Body of pancreas (tissue), 4 donors: ENCODE data around the gene P2RX4. TPM values are rescaled to one million over a fixed set of nuclear protein-coding genes. Genes with fewer than 3 reads are reported as not detected.

Experiments
- ATAC-seq: fragments of 150-250 bp; one replicate; pipeline ENCODE4 v1.9.1; 2016
- DNase-seq, 4 donors: peaks; one replicate each; pipeline ENCODE4 v3.0.0-alpha.2; 2019
- H3K27ac ChIP-seq, 4 donors: fragments of 200-600 bp; sonication (generic); 1 replicate in 3 of 4; 2 replicates in 1 of 4; pipeline versions ENCODE4 v1.5.1 to v1.6.1; 2016 to 2019; ENCODE audit warnings: mild to moderate bottlenecking in 1 of 4, mixed read lengths in 1 of 4, moderate library complexity in 1 of 4
- H3K27me3 ChIP-seq, 2 donors: fragments of 200-600 bp; sonication (generic); one replicate each; pipeline ENCODE4 v1.6.0; 2016; ENCODE audit warnings: mild to moderate bottlenecking in 1 of 2
- H3K36me3 ChIP-seq, 2 donors: fragments of 200-600 bp; sonication (generic); replicated peaks in 1 of 2; 2 replicates each; pipeline ENCODE4 v1.5.1; 2016; ENCODE audit warnings: low read depth in 2 of 2; ENCODE audit not compliant: insufficient read depth in 1 of 2
- H3K4me1 ChIP-seq: fragments of 200-600 bp; sonication (generic); one replicate; pipeline ENCODE4 v1.6.0; 2016
- H3K4me3 ChIP-seq, 2 donors: fragments of 200-600 bp; sonication (generic); 1 replicate in 1 of 2; 2 replicates in 1 of 2; pipeline ENCODE4 v1.5.1; 2016 to 2019
- H3K9me3 ChIP-seq, 3 donors: fragments of 200-600 bp; sonication (generic); 1 replicate in 2 of 3; 2 replicates in 1 of 3; pipeline ENCODE4 v1.5.1; 2016
- POLR2A ChIP-seq, 3 donors: fragments of 450-650 bp; IDR thresholded peaks; one replicate each; pipeline ENCODE4 v1.6.1; 2016; ENCODE audit warnings: antibody characterized with exemption in 3 of 3, mild to moderate bottlenecking in 2 of 3
- WGBS, 2 donors: methylation state at CpG; one replicate each; pipeline ENCODE4 v1.1.5; 2017; 5-methylcytosine and 5-hydroxymethylcytosine counted together
- intact Hi-C: fragments of 100-400 bp; cut with DNase I; formaldehyde crosslinking; loops from one replicate; pipeline ENCODE4 v1.15.1; 2023
- total RNA-seq, 2 donors: library from RNA; depleted of rRNA; stranded (reverse); fragments of >200 nt; gene quantifications; one replicate each; pipeline ENCODE4 v1.1.0, GENCODE V29; 2016
- TF ChIP-seq, protein P1 (sequence below), 7 experiments: fragments of 450-650 bp in 4 of 7; fragments of 200-600 bp in 3 of 7; sonication (generic) in 3 of 7; IDR thresholded peaks; one replicate each; pipeline ENCODE4 v1.5.1; 2016 to 2019; ENCODE audit warnings: antibody characterized with exemption in 7 of 7

Gene P2RX4
- total RNA-seq, 2 donors from 2014 or later: 50.1 to 58.1 TPM

GRCh38 chr12:121237415-121237814 lies 27.5 kb downstream of the P2RX4 start:
- TF ChIP-seq POLR2A (IDR thresholded peaks at IDR 0.05): no peak
- TF ChIP-seq, protein P1, sequence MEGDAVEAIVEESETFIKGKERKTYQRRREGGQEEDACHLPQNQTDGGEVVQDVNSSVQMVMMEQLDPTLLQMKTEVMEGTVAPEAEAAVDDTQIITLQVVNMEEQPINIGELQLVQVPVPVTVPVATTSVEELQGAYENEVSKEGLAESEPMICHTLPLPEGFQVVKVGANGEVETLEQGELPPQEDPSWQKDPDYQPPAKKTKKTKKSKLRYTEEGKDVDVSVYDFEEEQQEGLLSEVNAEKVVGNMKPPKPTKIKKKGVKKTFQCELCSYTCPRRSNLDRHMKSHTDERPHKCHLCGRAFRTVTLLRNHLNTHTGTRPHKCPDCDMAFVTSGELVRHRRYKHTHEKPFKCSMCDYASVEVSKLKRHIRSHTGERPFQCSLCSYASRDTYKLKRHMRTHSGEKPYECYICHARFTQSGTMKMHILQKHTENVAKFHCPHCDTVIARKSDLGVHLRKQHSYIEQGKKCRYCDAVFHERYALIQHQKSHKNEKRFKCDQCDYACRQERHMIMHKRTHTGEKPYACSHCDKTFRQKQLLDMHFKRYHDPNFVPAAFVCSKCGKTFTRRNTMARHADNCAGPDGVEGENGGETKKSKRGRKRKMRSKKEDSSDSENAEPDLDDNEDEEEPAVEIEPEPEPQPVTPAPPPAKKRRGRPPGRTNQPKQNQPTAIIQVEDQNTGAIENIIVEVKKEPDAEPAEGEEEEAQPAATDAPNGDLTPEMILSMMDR (IDR thresholded peaks at IDR 0.05): no peak
- Histone ChIP-seq H3K9me3 (no peaks in the 10 kb centered on the region), H3K27me3 (no peaks in the 10 kb centered on the region), H3K4me3 (no peak overlapping the region), H3K27ac (peak overlapping the region; percentile 58 to 65 (median 58)), H3K4me1 (peaks cover 27% of the 10 kb centered on the region), H3K36me3 (peaks cover 0 to 11% of the 10 kb centered on the region in 2 donors)
- DNase-seq (peak; percentile 66 to 85 (median 83)), ATAC-seq (peak; percentile 71)
- WGBS, 2 donors: 29 to 34% methylated on average over 8 of the region's 8 CpGs
- intact Hi-C loops: no loop called here

DNA sequence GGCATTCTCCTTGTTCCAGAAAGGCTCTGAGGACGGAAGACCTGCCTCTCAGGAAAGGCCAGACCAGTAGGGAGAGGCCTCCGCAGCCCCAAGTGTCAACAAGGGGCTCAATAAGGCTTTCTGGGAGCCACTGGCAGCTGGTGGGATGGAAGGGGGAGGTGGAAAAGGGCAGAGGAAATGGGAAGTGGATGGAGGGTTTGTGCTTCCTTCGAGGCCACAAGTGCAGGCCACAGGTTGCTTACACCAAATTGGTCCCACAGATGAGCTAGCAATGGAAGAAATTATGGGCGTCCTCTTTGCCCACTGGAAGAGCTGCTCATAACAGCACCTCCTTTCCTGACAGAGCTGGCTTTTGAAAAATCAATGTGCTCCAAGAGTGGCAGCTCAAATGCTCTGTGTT lies 28.2 kb downstream of the P2RX4 start:
- no peak overlapping the region for H3K4me3 ChIP-seq
- ATAC-seq: no peak

DNA sequence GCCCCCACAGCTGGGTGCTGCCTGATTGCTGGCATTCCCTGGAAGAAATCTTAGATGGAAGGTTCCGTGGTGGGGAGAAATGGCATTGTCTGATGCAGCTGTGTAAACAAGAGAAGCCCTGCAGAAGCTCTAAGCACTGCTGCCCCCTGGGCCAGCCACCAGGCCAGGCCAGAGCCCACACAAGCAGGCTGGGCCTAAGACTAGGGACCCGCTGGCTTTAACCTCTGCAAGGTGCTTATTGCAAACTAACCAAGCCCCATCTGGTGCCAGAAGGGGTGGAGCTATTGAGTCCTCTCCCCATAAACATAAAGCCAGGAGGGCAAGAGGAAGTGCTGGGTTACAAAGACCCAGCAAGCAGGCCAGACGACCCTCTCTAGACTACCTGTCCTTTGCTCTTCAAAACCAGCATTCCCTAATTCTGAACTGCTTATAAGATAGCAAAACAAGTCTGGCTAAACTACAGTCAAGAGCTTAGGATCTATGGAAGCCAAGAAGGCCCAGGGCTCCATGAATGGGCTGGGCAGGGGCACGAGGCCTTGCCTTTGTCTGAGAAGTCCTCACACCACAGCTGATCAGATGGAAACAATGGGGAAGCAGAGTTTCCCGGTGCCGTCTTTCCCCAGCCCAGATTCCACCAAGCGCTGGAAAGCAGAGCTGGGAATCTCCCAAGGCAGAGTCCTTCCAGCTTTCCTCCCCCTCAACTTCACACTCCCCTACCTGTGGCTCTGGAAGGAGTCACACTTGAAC lies 28.8 kb downstream of the P2RX4 start:
- no peak for TF ChIP-seq POLR2A (IDR thresholded peaks at IDR 0.05)
- TF ChIP-seq, protein P1 (IDR thresholded peaks at IDR 0.05): no peak
- H3K4me1 ChIP-seq: peaks cover 27% of the 10 kb centered on the region
- peaks cover 0 to 4% of the 10 kb centered on the region in 2 donors for H3K36me3 ChIP-seq
- H3K27me3 ChIP-seq: no peaks in the 10 kb centered on the region
- no peaks in the 10 kb centered on the region for H3K9me3 ChIP-seq
- WGBS, 2 donors: 46 to 57% methylated on average over 7 of the region's 7 CpGs
- peak overlapping the region; percentile 58 to 65 (median 58) for H3K27ac ChIP-seq
- intact Hi-C loops: no loop called here
- DNase-seq (peak; percentile 38 to 75 (median 53)), ATAC-seq (no peak)
- H3K4me3 ChIP-seq: no peak overlapping the region

More for the DNA sequence above, 28.2 kb downstream of the P2RX4 start:
- H3K4me1 ChIP-seq: peaks cover 27% of the 10 kb centered on the region
- intact Hi-C loops: no loop called here
- TF ChIP-seq, protein P1 (IDR thresholded peaks at IDR 0.05): no peak
- no peak for TF ChIP-seq POLR2A (IDR thresholded peaks at IDR 0.05)
- H3K9me3 ChIP-seq: no peaks in the 10 kb centered on the region
- H3K27ac ChIP-seq: peak overlapping the region; percentile 58 to 65 (median 58)
- 74 to 82% methylated on average over 4 of the region's 4 CpGs for WGBS, 2 donors
- no peaks in the 10 kb centered on the region for H3K27me3 ChIP-seq
- no peak for DNase-seq
- H3K36me3 ChIP-seq: peaks cover 0 to 6% of the 10 kb centered on the region in 2 donors

GRCh38 chr12:121239351-121240061 lies 29.6 kb downstream of the P2RX4 start:
- intact Hi-C loops: no loop called here
- peaks cover 0 to 1% of the 10 kb centered on the region in 2 donors for H3K36me3 ChIP-seq
- no peak overlapping the region for H3K4me3 ChIP-seq
- no peaks in the 10 kb centered on the region for H3K9me3 ChIP-seq
- no peak for ATAC-seq
- TF ChIP-seq, protein P1 (IDR thresholded peaks at IDR 0.05): no peak
- TF ChIP-seq POLR2A (IDR thresholded peaks at IDR 0.05): no peak
- no peak for DNase-seq
- peaks cover 27% of the 10 kb centered on the region for H3K4me1 ChIP-seq
- WGBS, 2 donors: 59 to 78% methylated on average over 6 of the region's 6 CpGs
- H3K27me3 ChIP-seq: no peaks in the 10 kb centered on the region
- H3K27ac ChIP-seq: peak overlapping the region in 3 of 4 donors; percentile 58
